SH-SY5Y (cell line): ENCODE data around the gene ARHGAP40.

Experiments
- GATA2 ChIP-seq: IDR thresholded peaks from 2 replicates; pipeline ENCODE4 v1.6.1; 2011; ENCODE audit warnings: mild to moderate bottlenecking, low read depth, low read length
- GATA3 ChIP-seq: IDR thresholded peaks from 2 replicates; pipeline ENCODE4 v1.6.1; 2011; ENCODE audit warnings: low read depth, mild to moderate bottlenecking, low read length, moderate library complexity

DNA sequence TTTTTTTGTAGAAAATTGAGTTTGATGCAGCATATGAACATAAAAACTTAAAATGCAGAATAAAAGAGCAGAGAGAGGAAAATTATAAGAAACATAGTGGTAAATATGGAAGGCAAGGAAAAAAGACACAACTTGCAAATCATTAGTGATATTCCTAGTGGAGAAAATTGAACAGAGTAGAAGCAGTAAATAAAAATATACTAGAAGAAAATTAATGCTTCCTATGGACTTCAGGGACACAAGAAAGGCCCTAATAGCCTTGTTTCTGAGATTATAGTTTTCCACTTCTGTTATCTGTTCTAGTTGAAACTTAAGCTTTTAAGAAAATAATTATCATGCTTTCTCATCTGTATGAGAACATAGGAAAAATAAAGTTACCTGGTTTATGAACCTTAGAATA is 46.2 kb upstream of the ARHGAP40 start:
- TF ChIP-seq GATA3, result no peak
- TF ChIP-seq GATA2, result no peak
